GM18505 (cell line): ENCODE measurements around the gene NOLC1.
A peak's percentile ranks its signal among the peaks of the same experiment; 100 is the strongest.

Experiments
- ATAC-seq: cut with Tn5 transposase; IDR thresholded peaks from one replicate; pipeline ENCODE4 v1.9.1; 2021; ENCODE audit not compliant: unreplicated experiment
- POLR2A ChIP-seq: IDR thresholded peaks from 4 replicates; pipeline ENCODE4 v1.6.1; 2011; ENCODE audit warnings: borderline replicate concordance; ENCODE audit not compliant: insufficient read depth, insufficient read length; ENCODE audit errors: extremely low read depth

The NOLC1 gene

GRCh38 chr10:102151774-102152544, at the start of gene NOLC1:
Gene NOLC1, plus strand, starts transcription at chr10:102152389. Its CDS starts 22 bp downstream, at chr10:102152411.
- peak; percentile 95 for ATAC-seq
- peak; percentile 94 for TF ChIP-seq POLR2A

GRCh38 chr10:102102421-102102820, 49.8 kb upstream of the NOLC1 start:
- no peak for TF ChIP-seq POLR2A
- no peak for ATAC-seq

GRCh38 chr10:102106998-102107397, 45.2 kb upstream of the NOLC1 start:
- TF ChIP-seq POLR2A, result no peak
- no peak for ATAC-seq

- no peak for ATAC-seq
Observed at GRCh38 chr10:102109166-102110116, 42.7 kb upstream of the NOLC1 start.

GRCh38 chr10:102111276-102111675, 40.9 kb upstream of the NOLC1 start:
- no peak for ATAC-seq
- no peak for TF ChIP-seq POLR2A

More at GRCh38 chr10:102109166-102110116, 42.7 kb upstream of the NOLC1 start:
- no peak for TF ChIP-seq POLR2A

- no peak for ATAC-seq
- no peak for TF ChIP-seq POLR2A
Observed at GRCh38 chr10:102112210-102112817, 39.9 kb upstream of the NOLC1 start.

GRCh38 chr10:102113261-102113955, 38.8 kb upstream of the NOLC1 start:
- no peak for ATAC-seq
- TF ChIP-seq POLR2A, result no peak

- ATAC-seq, result no peak
- no peak for TF ChIP-seq POLR2A
Observed at GRCh38 chr10:102113956-102114857, 38.0 kb upstream of the NOLC1 start.

GRCh38 chr10:102114861-102115618, 37.1 kb upstream of the NOLC1 start:
- no peak for ATAC-seq
- peak; percentile 81 for TF ChIP-seq POLR2A

- TF ChIP-seq POLR2A, result no peak
- ATAC-seq, result no peak
Observed at GRCh38 chr10:102115775-102116174, 36.4 kb upstream of the NOLC1 start.

GRCh38 chr10:102116656-102117055, 35.5 kb upstream of the NOLC1 start:
- TF ChIP-seq POLR2A, result no peak
- no peak for ATAC-seq
